HEK293T (cell line): ENCODE data around the gene PGS1.

ENCODE experiments used
- CTCF ChIA-PET: fragments of 350-600 bp; formaldehyde crosslinking; extraction: SDS; loops from one replicate; lab custom pipeline; 2021; ENCODE audit warnings: antibody characterized with exemption, inconsistent platforms; lab: Yijun Ruan, JAX
- POLR2A ChIA-PET: fragments of 350-600 bp; formaldehyde crosslinking; extraction: SDS; loops from one replicate; lab custom pipeline; 2020; ENCODE audit warnings: antibody characterized with exemption, inconsistent platforms; lab: Yijun Ruan, JAX
- DNase-seq: peaks from one replicate; pipeline ENCODE4 v3.0.0; 2012; ENCODE audit warnings: mixed read lengths; ENCODE audit errors: extremely low spot score
- ARNT ChIP-seq: fragments of 450-650 bp; IDR thresholded peaks from 2 replicates; pipeline ENCODE4 v1.6.1; 2017; ENCODE audit warnings: mild to moderate bottlenecking
- BHLHE40 ChIP-seq: fragments of 450-650 bp; IDR thresholded peaks from 2 replicates; pipeline ENCODE4 v1.6.1; 2016; ENCODE audit warnings: mild to moderate bottlenecking, moderate library complexity, borderline replicate concordance
- CTBP1 ChIP-seq: fragments of 450-650 bp; IDR thresholded peaks from 2 replicates; pipeline ENCODE4 v1.6.1; 2016; ENCODE audit warnings: borderline replicate concordance
- ELF4 ChIP-seq: fragments of 450-650 bp; IDR thresholded peaks from 2 replicates; pipeline ENCODE4 v1.6.1; 2017; ENCODE audit warnings: antibody characterized with exemption
- FOXA1 ChIP-seq: fragments of 450-650 bp; IDR thresholded peaks from 2 replicates; pipeline ENCODE4 v1.6.1; 2016; ENCODE audit warnings: mild to moderate bottlenecking
- FOXK2 ChIP-seq: fragments of 450-650 bp; IDR thresholded peaks from 2 replicates; pipeline ENCODE4 v1.6.1; 2016; ENCODE audit warnings: mild to moderate bottlenecking
- FOXM1 ChIP-seq: fragments of 450-650 bp; IDR thresholded peaks from 2 replicates; pipeline ENCODE4 v1.6.1; 2017; ENCODE audit warnings: mild to moderate bottlenecking, borderline replicate concordance
- HDGF ChIP-seq: fragments of 450-650 bp; IDR thresholded peaks from 2 replicates; pipeline ENCODE4 v1.6.1; 2017; ENCODE audit warnings: antibody characterized with exemption, borderline replicate concordance
- L3MBTL2 ChIP-seq: fragments of 450-650 bp; conservative IDR thresholded peaks from 2 replicates; pipeline ENCODE4 v1.6.1; 2016; ENCODE audit warnings: mild to moderate bottlenecking
- LEF1 ChIP-seq: fragments of 450-650 bp; IDR thresholded peaks from 2 replicates; pipeline ENCODE4 v1.6.1; 2017; ENCODE audit warnings: mild to moderate bottlenecking, borderline replicate concordance
- NFRKB ChIP-seq: fragments of 450-650 bp; IDR thresholded peaks from 2 replicates; pipeline ENCODE4 v1.6.1; 2016; ENCODE audit warnings: mild to moderate bottlenecking, moderate library complexity
- SP1 ChIP-seq: fragments of 450-650 bp; IDR thresholded peaks from 2 replicates; pipeline ENCODE4 v1.6.1; 2017
- SUZ12 ChIP-seq: fragments of 450-650 bp; IDR thresholded peaks from 2 replicates; pipeline ENCODE4 v1.6.1; 2016; ENCODE audit warnings: mild to moderate bottlenecking
- TARDBP ChIP-seq: fragments of 450-650 bp; IDR thresholded peaks from 2 replicates; pipeline ENCODE4 v1.6.1; 2016
- ZNF384 ChIP-seq: fragments of 450-650 bp; IDR thresholded peaks from 2 replicates; pipeline ENCODE4 v1.6.1; 2016
- TF ChIP-seq, protein P1 (sequence below): fragments of 450-650 bp; IDR thresholded peaks from 2 replicates; pipeline ENCODE4 v1.6.1; 2016

The PGS1 gene

GRCh38 chr17:78349891-78350642, 28.4 kb upstream of the PGS1 start:
- POLR2A ChIA-PET = no interaction called here
- no peak for DNase-seq
- CTCF ChIA-PET = no interaction called here
- TF ChIP-seq FOXK2 = no peak
- TF ChIP-seq ELF4 = no peak
- TF ChIP-seq SP1 = no peak
- no peak for TF ChIP-seq ZNF384
- no peak for TF ChIP-seq TARDBP
- TF ChIP-seq CTBP1 = no peak
- no peak for TF ChIP-seq SUZ12
- no peak for TF ChIP-seq NFRKB
- no peak for TF ChIP-seq FOXA1
- TF ChIP-seq ARNT = no peak
- TF ChIP-seq LEF1 = no peak
- TF ChIP-seq HDGF = no peak
- TF ChIP-seq, protein P1, sequence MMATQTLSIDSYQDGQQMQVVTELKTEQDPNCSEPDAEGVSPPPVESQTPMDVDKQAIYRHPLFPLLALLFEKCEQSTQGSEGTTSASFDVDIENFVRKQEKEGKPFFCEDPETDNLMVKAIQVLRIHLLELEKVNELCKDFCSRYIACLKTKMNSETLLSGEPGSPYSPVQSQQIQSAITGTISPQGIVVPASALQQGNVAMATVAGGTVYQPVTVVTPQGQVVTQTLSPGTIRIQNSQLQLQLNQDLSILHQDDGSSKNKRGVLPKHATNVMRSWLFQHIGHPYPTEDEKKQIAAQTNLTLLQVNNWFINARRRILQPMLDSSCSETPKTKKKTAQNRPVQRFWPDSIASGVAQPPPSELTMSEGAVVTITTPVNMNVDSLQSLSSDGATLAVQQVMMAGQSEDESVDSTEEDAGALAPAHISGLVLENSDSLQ = no peak
- TF ChIP-seq L3MBTL2 = no peak
- no peak for TF ChIP-seq FOXM1
- TF ChIP-seq BHLHE40 = no peak

GRCh38 chr17:78351449-78352006, 26.9 kb upstream of the PGS1 start:
- POLR2A ChIA-PET = no interaction called here
- TF ChIP-seq SUZ12 (no peak), ARNT (no peak)
- CTCF ChIA-PET = interaction anchor here (0.6 kb wide), 1 partner anchor 62 kb away, joined by 3 read pairs; no protein-coding TSS in a partner anchor
- DNase-seq = no peak

GRCh38 chr17:78353834-78354233, 24.6 kb upstream of the PGS1 start:
- TF ChIP-seq HDGF (no peak), FOXA1 (no peak), LEF1 (no peak), ZNF384 (no peak), SUZ12 (no peak)
- TF ChIP-seq, protein P1 = no peak
- CTCF ChIA-PET = interaction anchor here (0.7 kb wide), 1 partner anchor 11 kb away, joined by 4 read pairs; no protein-coding TSS in a partner anchor
- POLR2A ChIA-PET = no interaction called here
- DNase-seq = no peak

- ChIA-PET CTCF (no interaction called here), POLR2A (no interaction called here)
- DNase-seq = no peak
- TF ChIP-seq FOXM1 (no peak), BHLHE40 (no peak), NFRKB (no peak), L3MBTL2 (no peak), TARDBP (no peak), LEF1 (no peak), HDGF (no peak), ZNF384 (no peak), CTBP1 (no peak), SP1 (no peak), FOXA1 (no peak), ELF4 (no peak), SUZ12 (no peak), ARNT (no peak), FOXK2 (no peak)
- TF ChIP-seq, protein P1 = no peak
Measured at GRCh38 chr17:78355045-78355641, 23.3 kb upstream of the PGS1 start.

DNA sequence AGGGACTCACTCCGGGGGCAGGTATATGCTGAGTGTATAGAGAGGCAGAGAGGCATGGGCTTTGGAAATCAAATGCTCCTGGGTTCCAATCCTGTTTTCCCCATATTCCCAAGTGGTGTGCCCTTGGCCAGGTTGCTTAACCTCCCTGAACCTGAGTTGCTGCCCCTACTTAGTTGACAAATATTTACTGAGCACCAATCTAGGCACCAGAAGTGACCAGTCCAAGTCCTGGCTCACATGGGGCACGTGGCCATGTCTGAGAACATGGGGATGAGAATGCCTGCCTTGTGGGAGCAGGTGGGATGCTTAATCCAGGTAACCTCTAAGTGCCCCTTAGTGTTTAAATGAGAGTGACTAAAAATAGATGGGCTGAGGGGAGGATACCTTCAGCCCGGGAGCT, 22.7 kb upstream of the PGS1 start:
- no peak for DNase-seq
- ChIA-PET POLR2A (interaction anchor here (0.6 kb wide), 1 partner anchor 94 kb away, joined by 3 read pairs; no protein-coding TSS in a partner anchor), CTCF (no interaction called here)
- TF ChIP-seq BHLHE40 (no peak), L3MBTL2 (no peak), SP1 (no peak)

DNA sequence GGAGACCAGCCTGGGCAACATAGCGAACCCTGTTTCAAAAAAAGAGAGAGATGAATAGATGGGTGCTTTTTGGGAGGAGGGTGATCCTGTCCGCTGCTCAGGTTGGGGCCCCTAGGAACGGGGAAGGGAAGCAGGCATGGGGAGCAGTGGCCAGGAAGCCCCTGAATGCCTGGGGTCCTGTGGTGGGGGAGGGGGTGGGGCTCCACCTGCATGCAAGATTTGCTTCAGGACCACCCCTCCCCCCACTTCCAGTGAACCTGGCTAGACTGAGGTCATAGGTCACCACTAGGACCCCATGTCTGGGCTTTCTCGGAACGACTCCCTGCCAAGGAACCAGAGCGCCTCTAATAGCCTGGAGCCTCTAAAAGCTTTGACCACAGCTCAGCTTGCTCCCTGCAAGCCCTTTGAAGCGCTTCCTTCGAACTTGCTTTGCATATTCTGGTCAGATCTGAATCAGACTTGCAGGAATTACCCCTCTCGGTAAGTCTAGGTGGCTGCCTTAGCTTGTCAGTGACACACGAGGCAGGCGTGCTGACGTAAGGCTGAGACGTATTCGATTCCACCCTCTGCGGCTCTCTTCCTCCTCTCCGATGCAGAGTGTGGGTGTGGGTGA, 22.2 kb upstream of the PGS1 start:
- ChIA-PET POLR2A (interaction anchor here (0.6 kb wide), 1 partner anchor 94 kb away, joined by 3 read pairs; no protein-coding TSS in a partner anchor), CTCF (no interaction called here)
- TF ChIP-seq FOXM1 = no peak
- no peak for TF ChIP-seq ZNF384
- TF ChIP-seq ARNT = no peak
- TF ChIP-seq SUZ12 = no peak
- no peak for TF ChIP-seq ELF4
- no peak for TF ChIP-seq CTBP1
- TF ChIP-seq, protein P1 = no peak
- no peak for TF ChIP-seq SP1
- no peak for TF ChIP-seq HDGF
- TF ChIP-seq FOXK2 = no peak
- TF ChIP-seq FOXA1 = no peak
- TF ChIP-seq TARDBP = no peak
- TF ChIP-seq NFRKB = no peak
- TF ChIP-seq BHLHE40 = no peak
- TF ChIP-seq LEF1 = no peak
- DNase-seq = no peak
